K562 (cell line): ENCODE results near the gene CLNK. TPM values are rescaled to one million over a fixed set of nuclear protein-coding genes. Genes with fewer than 3 reads are reported as not detected.
A peak's percentile ranks its signal among the peaks of the same experiment; 100 is the strongest.

ENCODE experiments used
- ATAC-seq: fragments of 200-7000 bp; cut with Tn5 transposase; 3 replicates; pipeline ENCODE4 v1.9.1; 2020; ENCODE audit warnings: moderate library complexity
- BruUV-seq: library from RNA; stranded (reverse); fragments of 400-500 nt; replicated peaks from 2 replicates; lab custom pipeline; 2021; lab: Mats Ljungman, UMichigan
- CTCF ChIA-PET: fragments of 300-600 bp; formaldehyde crosslinking; extraction: SDS; loops from one replicate; lab custom pipeline; 2021; ENCODE audit warnings: low intra/inter-chr PET ratio; lab: Yijun Ruan, JAX
- POLR2A ChIA-PET: fragments of 300-600, 350-650 bp; sonication (Branson Sonifier 250); formaldehyde crosslinking; extraction: SDS; loops from one replicate; lab custom pipeline; 2021; ENCODE audit warnings: antibody characterized with exemption, inconsistent platforms; lab: Yijun Ruan, JAX
- DNase-seq, 4 experiments: peaks; one replicate each; pipeline versions ENCODE4 v3.0.0 to v3.0.0-alpha.2; 2011 to 2018; ENCODE audit warnings: low spot score in 3 of 4, mixed read lengths in 3 of 4; ENCODE audit errors: extremely low read depth in 1 of 4
- FAIRE-seq: peaks from 2 replicates; lab custom pipeline; 2011; peaks lifted over from hg19 to GRCh38; lab: Jason Lieb, UNC
- H2AFZ ChIP-seq: 2 replicates; pipeline ENCODE4 v1.6.0; 2011; ENCODE audit warnings: low read depth, low read length, control low read depth, inconsistent platforms
- H3K27ac ChIP-seq: fragments of 200-600 bp; 3 replicates; pipeline ENCODE4 v1.8.0; 2011; ENCODE audit warnings: low read depth, mild to moderate bottlenecking, control low read depth, inconsistent platforms, low read length, moderate library complexity, mixed read lengths; ENCODE audit errors: extremely low read depth
- H3K27me3 ChIP-seq, 2 experiments: fragments of 300-600 bp in 1 of 2; 2 replicates in 1 of 2; 3 replicates in 1 of 2; pipeline versions ENCODE4 v1.6.0 to v1.8.0; 2011; ENCODE audit warnings: inconsistent platforms in 2 of 2, low read length in 2 of 2, mild to moderate bottlenecking in 1 of 2, mixed read lengths in 1 of 2, moderate library complexity in 1 of 2; ENCODE audit not compliant: control insufficient read depth in 2 of 2, insufficient read depth in 2 of 2
- H3K36me3 ChIP-seq: fragments of 300-600 bp; 3 replicates; pipeline ENCODE4 v1.8.0; 2011; ENCODE audit warnings: mild to moderate bottlenecking, low read length, inconsistent platforms; ENCODE audit not compliant: control insufficient read depth, insufficient read depth
- H3K4me1 ChIP-seq, 2 experiments: fragments of 200-600 bp in 1 of 2; replicated peaks in 1 of 2; 2 replicates in 1 of 2; 3 replicates in 1 of 2; pipeline versions ENCODE4 v1.5.1 to v1.8.0; 2011; ENCODE audit warnings: inconsistent platforms in 2 of 2, low read length in 2 of 2, mild to moderate bottlenecking in 1 of 2, mixed read lengths in 1 of 2, moderate library complexity in 1 of 2; ENCODE audit not compliant: control insufficient read depth in 2 of 2, insufficient read depth in 2 of 2
- H3K4me2 ChIP-seq: 2 replicates; pipeline ENCODE4 v1.6.1; 2011; ENCODE audit warnings: low read length, control low read depth, inconsistent platforms, mixed read lengths; ENCODE audit not compliant: insufficient read depth
- H3K4me3 ChIP-seq: fragments of 200-600 bp; sonication (generic), shearing (Covaris generic); 2 replicates; pipeline ENCODE4 v1.5.1; 2016; ENCODE audit warnings: control low read depth, inconsistent platforms
- H3K79me2 ChIP-seq: fragments of 200-600 bp; 3 replicates; pipeline ENCODE4 v1.8.0; 2011; ENCODE audit warnings: low read length, inconsistent platforms; ENCODE audit not compliant: control insufficient read depth, insufficient read depth
- H3K9ac ChIP-seq, 2 experiments: 2 replicates each; pipeline versions ENCODE4 v1.6.0 to v1.6.1; 2011; ENCODE audit warnings: low read depth in 2 of 2, low read length in 2 of 2, control low read depth in 1 of 2, inconsistent platforms in 1 of 2, mild to moderate bottlenecking in 1 of 2, mixed read lengths in 1 of 2; ENCODE audit not compliant: insufficient read depth in 1 of 2
- H3K9me1 ChIP-seq: one replicate; pipeline ENCODE4 v1.6.0; 2011; ENCODE audit warnings: inconsistent platforms, mild to moderate bottlenecking, low read length, moderate library complexity; ENCODE audit not compliant: control insufficient read depth, insufficient read depth
- H3K9me3 ChIP-seq: replicated peaks from 2 replicates; pipeline ENCODE4 v1.5.1; 2011; ENCODE audit warnings: low read depth, low read length, inconsistent platforms; ENCODE audit not compliant: control insufficient read depth, insufficient read depth
- H4K20me1 ChIP-seq: replicated peaks from 2 replicates; pipeline ENCODE4 v1.6.1; 2011; ENCODE audit warnings: low read length, inconsistent platforms, mixed read lengths; ENCODE audit not compliant: control insufficient read depth, insufficient read depth
- DMBX1 ChIP-seq: fragments of 250-450 bp; sonication (Bioruptor Pico); IDR thresholded peaks from 2 replicates; pipeline ENCODE4 v1.8.0; 2022; ENCODE audit warnings: inconsistent platforms, mild to moderate bottlenecking, moderate library complexity, borderline replicate concordance
- EP300 ChIP-seq: IDR thresholded peaks from 2 replicates; pipeline ENCODE4 v1.6.1; 2012; ENCODE audit warnings: low read length, improper control_type of control experiment
- ERF ChIP-seq: fragments of 450-650 bp; formaldehyde crosslinking; IDR thresholded peaks from 2 replicates; pipeline ENCODE4 v1.4.0; 2020; ENCODE audit warnings: mild to moderate bottlenecking, mixed read lengths
- ETV5 ChIP-seq: sonication (generic); formaldehyde crosslinking; IDR thresholded peaks from 2 replicates; pipeline ENCODE4 v1.4.0; 2020; ENCODE audit warnings: low read depth, mild to moderate bottlenecking, missing genetic modification reagents
- NR2C2 ChIP-seq, 2 experiments: fragments of 200-800 bp in 1 of 2; sonication (Bioruptor generic) in 1 of 2; sonication (generic) in 1 of 2; formaldehyde crosslinking in 1 of 2; IDR thresholded peaks; 2 replicates each; pipeline versions ENCODE4 v1.6.1 to v1.8.0; 2016 to 2022; ENCODE audit warnings: mild to moderate bottlenecking in 1 of 2, missing compliant biosample characterization in 1 of 2, missing genetic modification characterization in 1 of 2, missing genetic modification reagents in 1 of 2
- RBM15 ChIP-seq: fragments of 200-400 bp; formaldehyde crosslinking; IDR thresholded peaks from 2 replicates; pipeline ENCODE4 v1.6.1; 2018; ENCODE audit warnings: mild to moderate bottlenecking, low read length, moderate library complexity; ENCODE audit not compliant: insufficient read depth
- RBM22 ChIP-seq: fragments of 200-400 bp; formaldehyde crosslinking; IDR thresholded peaks from 2 replicates; pipeline ENCODE4 v1.6.1; 2018; ENCODE audit warnings: low read length, low read depth; ENCODE audit not compliant: poor library complexity, severe bottlenecking
- ZFP36 ChIP-seq: fragments of 150-350 bp; IDR thresholded peaks from 2 replicates; pipeline ENCODE4 v1.6.1; 2018; ENCODE audit warnings: low read length, low read depth; ENCODE audit not compliant: partially characterized antibody
- WGBS: fragments of 100-300 bp; shearing (Covaris generic); methylation state at CpG from one replicate; pipeline ENCODE4 v1.1.6; 2016; ENCODE audit warnings: low coverage, mixed read lengths; ENCODE audit not compliant: insufficient coverage; ENCODE audit errors: missing lambda C conversion rate; 5-methylcytosine and 5-hydroxymethylcytosine counted together
- in situ Hi-C: fragments of 300-500 bp; cut with MboI; formaldehyde crosslinking; loops from 4 replicates; pipeline ENCODE4 v1.15.0; 2018; ENCODE audit warnings: inconsistent platforms, mixed read lengths
- intact Hi-C: fragments of 100-400 bp; cut with micrococcal nuclease; formaldehyde crosslinking; loops from 2 replicates; pipeline ENCODE4 v1.14.2; 2022
- polyA plus RNA-seq, 8 experiments: library from polyadenylated mRNA; depleted of rRNA in 4 of 8; stranded (reverse) in 5 of 8; unstranded in 3 of 8; fragments of >200 nt; fragmentation: Nextera tagmentation in 2 of 8; fragmentation: Illumina TruSeq in 1 of 8; extraction: Ambion mirVana in 2 of 8; extraction: Trizol in 1 of 8; gene quantifications; 2 replicates each; pipeline versions ENCODE4 v1.2.1 to v1.2.3, GENCODE V29; 2011 to 2014; ENCODE audit warnings: inconsistent platforms in 1 of 8, missing spikeins in 1 of 8
- total RNA-seq, 7 experiments: library from RNA; depleted of rRNA in 6 of 7; stranded (reverse); fragments of >200 nt in 6 of 7; fragmentation: Illumina TruSeq in 2 of 7; extraction: Trizol in 2 of 7; gene quantifications; 2 replicates each; pipeline versions ENCODE4 v1.2.1 to v1.2.3, GENCODE V29; 2011 to 2021; ENCODE audit warnings: low replicate concordance in 1 of 7
- TF ChIP-seq, protein P1 (sequence below): IDR thresholded peaks from 2 replicates; pipeline ENCODE4 v1.6.1; 2011; ENCODE audit warnings: borderline replicate concordance, low read depth, mild to moderate bottlenecking, moderate library complexity, low read length; ENCODE audit not compliant: insufficient read depth, poor library complexity, severe bottlenecking
- TF ChIP-seq, protein P2 (sequence below): fragments of 250-450 bp; sonication (Bioruptor Pico); IDR thresholded peaks from 2 replicates; pipeline ENCODE4 v1.8.0; 2021; ENCODE audit warnings: borderline replicate concordance, mild to moderate bottlenecking, moderate library complexity; ENCODE audit not compliant: poor library complexity, severe bottlenecking

The CLNK gene
- total and polyA plus RNA-seq, 9 of the 15 experiments (the other 6 are each of a cell fraction or from before 2014, with no cell fraction given): not detected

DNA sequence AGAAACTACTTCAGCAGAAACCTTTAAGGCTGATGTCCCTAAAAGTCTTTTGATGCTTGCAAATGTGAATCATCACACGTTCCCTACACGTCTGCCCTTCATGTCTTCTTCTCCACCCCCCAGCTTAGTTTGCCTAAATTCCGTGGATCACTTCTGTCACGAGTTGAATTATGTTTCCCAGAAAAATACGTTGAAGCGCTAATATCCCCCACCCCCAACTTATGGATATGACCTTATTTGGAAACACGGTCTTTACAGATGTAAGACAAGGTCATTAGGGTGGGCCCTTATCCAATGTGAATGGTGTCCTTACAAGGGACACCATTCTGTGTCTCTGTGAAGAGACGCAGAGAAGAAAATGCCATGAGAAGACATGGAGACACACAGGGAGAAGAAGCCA is 225.3 kb downstream of the CLNK start (continued):
- TF ChIP-seq ERF (CRISPR knock-in tag) (no peak), ZFP36 (no peak)
- TF ChIP-seq, all 486 proteins: peak for 34

DNA sequence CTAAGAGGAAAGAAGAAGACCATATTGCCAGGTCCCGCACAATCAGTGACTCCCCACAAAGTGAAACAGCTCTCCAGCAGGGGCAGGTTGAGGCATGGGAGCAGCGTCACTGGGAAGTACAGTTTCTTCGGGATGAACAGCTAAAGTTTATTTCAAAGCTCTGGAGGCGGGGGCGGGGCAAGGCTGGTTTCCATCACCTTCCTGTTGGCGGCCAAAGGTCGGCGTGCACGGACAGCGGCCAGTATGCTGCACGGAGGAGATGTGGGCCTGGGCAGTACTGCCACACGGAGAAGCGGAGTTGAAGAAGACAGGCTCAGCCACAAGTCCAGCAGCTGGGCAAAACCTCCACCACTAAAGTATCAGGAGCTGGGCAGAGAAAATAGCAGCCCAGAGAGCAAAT is 226.4 kb downstream of the CLNK start:
- DNase-seq: peak; percentile 21 to 71 (median 29)
- H3K9me3 ChIP-seq: no peaks in the 10 kb centered on the region; the same call in 1 of the 2 replicates
- H3K36me3 ChIP-seq: peaks cover 38% of the 10 kb centered on the region
- peaks cover 17 to 34% of the 10 kb centered on the region in 2 experiments; a peak in 4 of 5 replicates for H3K4me1 ChIP-seq
- WGBS: 19% methylated on average over 13 of the region's 13 CpGs
- H3K79me2 ChIP-seq: peaks cover 79% of the 10 kb centered on the region
- H2AFZ ChIP-seq: peak overlapping the region; percentile 70
- H3K4me3 ChIP-seq: peak overlapping the region; percentile 51
- H3K27me3 ChIP-seq: no peaks in the 10 kb centered on the region
- ChIA-PET CTCF (no interaction called here), POLR2A (interaction anchor here (0.6 to 2.9 kb wide), 8 partner anchors 14 to 340 kb away, joined by 3 to 19 read pairs (median 3); partner anchors contain the start of gene WDR1)
- FAIRE-seq: no peak
- no TSS peak for BruUV-seq
- no peaks in the 10 kb centered on the region for H4K20me1 ChIP-seq
- intact Hi-C loops: loop anchor here (5.0 kb wide), 2 partner anchors 46 to 286 kb away; no protein-coding TSS in a partner anchor
- H3K27ac ChIP-seq: peak overlapping the region; percentile 86
- H3K9ac ChIP-seq: peak overlapping the region; percentile 70 to 94
- H3K9me1 ChIP-seq: no peaks in the 10 kb centered on the region
- peak; percentile 58 for ATAC-seq
- in situ Hi-C loops: no loop called here
- peak overlapping the region; percentile 93 for H3K4me2 ChIP-seq
- 0 out of 2 replicates have a peak, but pooled peaks have one; percentile 19 for TF ChIP-seq ETV5 (CRISPR knock-in tag)
- TF ChIP-seq, protein P1, sequence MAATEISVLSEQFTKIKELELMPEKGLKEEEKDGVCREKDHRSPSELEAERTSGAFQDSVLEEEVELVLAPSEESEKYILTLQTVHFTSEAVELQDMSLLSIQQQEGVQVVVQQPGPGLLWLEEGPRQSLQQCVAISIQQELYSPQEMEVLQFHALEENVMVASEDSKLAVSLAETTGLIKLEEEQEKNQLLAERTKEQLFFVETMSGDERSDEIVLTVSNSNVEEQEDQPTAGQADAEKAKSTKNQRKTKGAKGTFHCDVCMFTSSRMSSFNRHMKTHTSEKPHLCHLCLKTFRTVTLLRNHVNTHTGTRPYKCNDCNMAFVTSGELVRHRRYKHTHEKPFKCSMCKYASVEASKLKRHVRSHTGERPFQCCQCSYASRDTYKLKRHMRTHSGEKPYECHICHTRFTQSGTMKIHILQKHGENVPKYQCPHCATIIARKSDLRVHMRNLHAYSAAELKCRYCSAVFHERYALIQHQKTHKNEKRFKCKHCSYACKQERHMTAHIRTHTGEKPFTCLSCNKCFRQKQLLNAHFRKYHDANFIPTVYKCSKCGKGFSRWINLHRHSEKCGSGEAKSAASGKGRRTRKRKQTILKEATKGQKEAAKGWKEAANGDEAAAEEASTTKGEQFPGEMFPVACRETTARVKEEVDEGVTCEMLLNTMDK: peak; percentile 14
- no peak for TF ChIP-seq RBM22
- TF ChIP-seq DMBX1 (CRISPR knock-in tag): peak; percentile 24; the same call in 1 of the 2 replicates
- 0 out of 2 replicates have a peak, but pooled peaks have one; percentile 43 for TF ChIP-seq NR2C2 (CRISPR knock-in tag; IDR thresholded peaks at IDR 0.05)
- peak; percentile 69 for TF ChIP-seq NR2C2 (tag; IDR thresholded peaks at IDR 0.05)
- TF ChIP-seq EP300: peak; percentile 10; the same call in 1 of the 2 replicates
- no peak for TF ChIP-seq RBM15
- TF ChIP-seq, protein P2, sequence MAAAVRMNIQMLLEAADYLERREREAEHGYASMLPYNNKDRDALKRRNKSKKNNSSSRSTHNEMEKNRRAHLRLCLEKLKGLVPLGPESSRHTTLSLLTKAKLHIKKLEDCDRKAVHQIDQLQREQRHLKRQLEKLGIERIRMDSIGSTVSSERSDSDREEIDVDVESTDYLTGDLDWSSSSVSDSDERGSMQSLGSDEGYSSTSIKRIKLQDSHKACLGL (CRISPR knock-in tag): no peak
